Epithelial cell of esophagus (primary cell): ENCODE data around the gene KLHL3.

Experiments
- DNase-seq: peaks from one replicate; pipeline ENCODE4 v3.0.0; 2010; ENCODE audit warnings: low read depth
- H3K4me3 ChIP-seq: 2 replicates; pipeline ENCODE4 v1.5.1; 2011; ENCODE audit warnings: mild to moderate bottlenecking, low read length, control low read depth
- CTCF ChIP-seq: IDR thresholded peaks from 2 replicates; pipeline ENCODE4 v1.5.1; 2011; ENCODE audit warnings: low read depth, mild to moderate bottlenecking, low read length, control low read depth, inconsistent platforms; ENCODE audit not compliant: insufficient read depth; ENCODE audit errors: missing control alignments

KLHL3 gene

GRCh38 chr5:137630216-137630971 lies 105.5 kb downstream of the KLHL3 start:
- no peak overlapping the region for H3K4me3 ChIP-seq
- TF ChIP-seq CTCF, result no peak
- DNase-seq, result no peak

- H3K4me3 ChIP-seq, result no peak overlapping the region
- DNase-seq, result peak; percentile 68
- TF ChIP-seq CTCF, result peak; percentile 89
These were observed 106.2 kb downstream of the KLHL3 start for GRCh38 chr5:137629646-137630045.

- no peak for TF ChIP-seq CTCF
- H3K4me3 ChIP-seq, result no peak overlapping the region
- DNase-seq, result no peak
These were observed 108.2 kb downstream of the KLHL3 start for GRCh38 chr5:137627706-137628105.

- no peak overlapping the region for H3K4me3 ChIP-seq
- peak; percentile 73 for DNase-seq
- TF ChIP-seq CTCF, result no peak
These were observed 108.6 kb downstream of the KLHL3 start for GRCh38 chr5:137627293-137627692.

GRCh38 chr5:137624786-137625349 lies 111.0 kb downstream of the KLHL3 start:
- TF ChIP-seq CTCF, result no peak
- DNase-seq, result no peak
- H3K4me3 ChIP-seq, result no peak overlapping the region

- TF ChIP-seq CTCF, result no peak
- no peak overlapping the region for H3K4me3 ChIP-seq
- peak; percentile 91 for DNase-seq
These were observed 113.0 kb downstream of the KLHL3 start for GRCh38 chr5:137622850-137623249.
